Rectal smooth muscle tissue (tissue), 1 donor: ENCODE data around the gene GAL3ST2.
A peak's percentile ranks its signal among the peaks of the same experiment; 100 is the strongest.
"Not testable (repeated sequence)": the region's sequence is repeated elsewhere in the genome, so short reads cannot be mapped to it uniquely, and the experiment has no call there.

Experiments used
- H3K27ac ChIP-seq: one replicate; pipeline ENCODE4 v1.7.0; 2013; ENCODE audit warnings: low read depth, low read length, inconsistent platforms
- H3K27me3 ChIP-seq: one replicate; pipeline ENCODE4 v1.7.0; 2013; ENCODE audit warnings: low read length; ENCODE audit not compliant: control insufficient read depth, insufficient read depth
- H3K36me3 ChIP-seq: one replicate; pipeline ENCODE4 v1.7.0; 2013; ENCODE audit warnings: low read length; ENCODE audit not compliant: control insufficient read depth, insufficient read depth
- H3K4me1 ChIP-seq: one replicate; pipeline ENCODE4 v1.7.0; 2013; ENCODE audit warnings: low read length; ENCODE audit not compliant: control insufficient read depth, insufficient read depth
- H3K4me3 ChIP-seq: one replicate; pipeline ENCODE4 v1.7.0; 2013; ENCODE audit warnings: low read length
- H3K9ac ChIP-seq: one replicate; pipeline ENCODE4 v1.7.0; 2013; ENCODE audit warnings: low read length

GAL3ST2 gene

GRCh38 chr2:241776336-241777169 is at the start of gene GAL3ST2:
GAL3ST2 (plus strand) TSS chr2:241776822; CDS start chr2:241776956, 134 bp downstream.
- no peak within 1 kb of the TSS for H3K27ac ChIP-seq
- H3K4me1 ChIP-seq, result no peaks in the 10 kb centered on the region
- no peak within 1 kb of the TSS for H3K9ac ChIP-seq
- H3K4me3 ChIP-seq, result peak within 1 kb of the TSS; percentile 55
- no peaks in the 10 kb centered on the region for H3K36me3 ChIP-seq
- H3K27me3 ChIP-seq, result peaks cover 2% of the 10 kb centered on the region

GRCh38 chr2:241728000-241728399 is 48.6 kb upstream of the GAL3ST2 start:
- Histone ChIP-seq H3K27me3 (no peaks in the 10 kb centered on the region), H3K4me3 (no peak overlapping the region), H3K36me3 (peaks cover 10% of the 10 kb centered on the region), H3K9ac (no peak overlapping the region), H3K4me1 (no peaks in the 10 kb centered on the region), H3K27ac (no peak overlapping the region)

GRCh38 chr2:241728627-241729026 is 48.0 kb upstream of the GAL3ST2 start:
- no peaks in the 10 kb centered on the region for H3K27me3 ChIP-seq
- no peak overlapping the region for H3K27ac ChIP-seq
- peaks cover 5% of the 10 kb centered on the region for H3K36me3 ChIP-seq
- H3K4me1 ChIP-seq, result no peaks in the 10 kb centered on the region
- H3K9ac ChIP-seq, result no peak overlapping the region
- H3K4me3 ChIP-seq, result no peak overlapping the region

GRCh38 chr2:241729868-241730267 is 46.8 kb upstream of the GAL3ST2 start:
- peaks cover 3% of the 10 kb centered on the region for H3K36me3 ChIP-seq
- H3K27me3 ChIP-seq, result no peaks in the 10 kb centered on the region
- no peaks in the 10 kb centered on the region for H3K4me1 ChIP-seq
- no peak overlapping the region for H3K27ac ChIP-seq
- H3K9ac ChIP-seq, result no peak overlapping the region
- no peak overlapping the region for H3K4me3 ChIP-seq

- H3K4me3 ChIP-seq, result no peak overlapping the region
- H3K27me3 ChIP-seq, result no peaks in the 10 kb centered on the region
- H3K27ac ChIP-seq, result no peak overlapping the region
- H3K4me1 ChIP-seq, result no peaks in the 10 kb centered on the region
- no peak overlapping the region for H3K9ac ChIP-seq
- H3K36me3 ChIP-seq, result no peaks in the 10 kb centered on the region
These were observed 45.8 kb upstream of the GAL3ST2 start for GRCh38 chr2:241730671-241731293.

- H3K4me3 ChIP-seq, H3K36me3 ChIP-seq, H3K27me3 ChIP-seq, H3K9ac ChIP-seq, H3K4me1 ChIP-seq, H3K27ac ChIP-seq: not testable (repeated sequence)
These were observed 44.0 kb upstream of the GAL3ST2 start for GRCh38 chr2:241732513-241733186.

- H3K36me3 ChIP-seq, result no peaks in the 10 kb centered on the region
- H3K4me3 ChIP-seq, result peak overlapping the region; percentile 67
- no peak overlapping the region for H3K9ac ChIP-seq
- H3K4me1 ChIP-seq, result no peaks in the 10 kb centered on the region
- no peak overlapping the region for H3K27ac ChIP-seq
- H3K27me3 ChIP-seq, result no peaks in the 10 kb centered on the region
These were observed 43.0 kb upstream of the GAL3ST2 start for GRCh38 chr2:241733391-241734207.

- Histone ChIP-seq H3K27ac (no peak overlapping the region), H3K4me1 (no peaks in the 10 kb centered on the region), H3K4me3 (peak overlapping the region; percentile 67), H3K27me3 (no peaks in the 10 kb centered on the region), H3K9ac (no peak overlapping the region), H3K36me3 (no peaks in the 10 kb centered on the region)
These were observed 42.5 kb upstream of the GAL3ST2 start for GRCh38 chr2:241734208-241734466.

GRCh38 chr2:241734467-241735208 is 42.0 kb upstream of the GAL3ST2 start, which contains the start of gene D2HGDH:
D2HGDH (plus strand) TSS chr2:241734630; CDS start chr2:241735225, 595 bp downstream.
- peak within 1 kb of the TSS; percentile 86 for H3K27ac ChIP-seq
- no peaks in the 10 kb centered on the region for H3K4me1 ChIP-seq
- H3K27me3 ChIP-seq, result no peaks in the 10 kb centered on the region
- no peaks in the 10 kb centered on the region for H3K36me3 ChIP-seq
- H3K4me3 ChIP-seq, result peak within 1 kb of the TSS; percentile 70
- H3K9ac ChIP-seq, result peak within 1 kb of the TSS; percentile 51

- no peak overlapping the region for H3K9ac ChIP-seq
- no peaks in the 10 kb centered on the region for H3K36me3 ChIP-seq
- no peaks in the 10 kb centered on the region for H3K27me3 ChIP-seq
- no peak overlapping the region for H3K27ac ChIP-seq
- no peak overlapping the region for H3K4me3 ChIP-seq
- H3K4me1 ChIP-seq, result no peaks in the 10 kb centered on the region
These were observed 40.5 kb upstream of the GAL3ST2 start for GRCh38 chr2:241736111-241736510.

- Histone ChIP-seq H3K27me3 (no peaks in the 10 kb centered on the region), H3K9ac (no peak overlapping the region), H3K36me3 (no peaks in the 10 kb centered on the region), H3K4me3 (no peak overlapping the region), H3K4me1 (no peaks in the 10 kb centered on the region), H3K27ac (no peak overlapping the region)
These were observed 38.5 kb upstream of the GAL3ST2 start for GRCh38 chr2:241738040-241738686.
